ENCODE data around the gene NBPF3.
"Not testable (repeated sequence)": the region's sequence is repeated elsewhere in the genome, so short reads cannot be mapped to it uniquely, and the experiment has no call there.

- TF ChIP-seq POLR2A (IDR thresholded peaks at IDR 0.05; ENCODE audit: low read depth, low read length); POLR2AphosphoS5 (IDR thresholded peaks at IDR 0.05; ENCODE audit: low read depth, low read length); TAF1 (IDR thresholded peaks at IDR 0.05; ENCODE audit: borderline replicate concordance, low read depth, low read length): not testable (repeated sequence)
These were observed 11.4 kb upstream of the NBPF3 start for GRCh38 chr1:21428481-21429073.
